Activated CD8-positive, alpha-beta memory T cell treated with anti-CD3 and anti-CD28 coated beads, Interleukin-2, amount 50 U/mL, for 24 hours (primary cell): Measurements from ENCODE around the gene AMN.

Experiments
- DNase-seq: peaks from one replicate; pipeline ENCODE4 v3.0.0-alpha.2; 2020; ENCODE audit errors: extremely low read depth

Gene AMN

GRCh38 chr14:102943979-102944378, 21.5 kb downstream of the AMN start:
- DNase-seq = no peak

- no peak for DNase-seq
Observed at GRCh38 chr14:102944448-102945330, 22.2 kb downstream of the AMN start.

GRCh38 chr14:102945346-102946130, 23.1 kb downstream of the AMN start:
- no peak for DNase-seq

- DNase-seq = no peak
Observed at GRCh38 chr14:102947321-102948103, 25.0 kb downstream of the AMN start.

- DNase-seq = no peak
Observed at GRCh38 chr14:102948698-102949061, 26.2 kb downstream of the AMN start.

GRCh38 chr14:102949062-102949800, 26.8 kb downstream of the AMN start:
- DNase-seq = no peak

GRCh38 chr14:102949801-102950451, 27.5 kb downstream of the AMN start:
- DNase-seq = no peak

- DNase-seq = no peak
Observed at GRCh38 chr14:102951034-102951433, 28.6 kb downstream of the AMN start.

GRCh38 chr14:102951799-102952198, 29.3 kb downstream of the AMN start:
- no peak for DNase-seq

GRCh38 chr14:102952276-102952675, 29.8 kb downstream of the AMN start:
- no peak for DNase-seq

GRCh38 chr14:102953100-102953499, 30.6 kb downstream of the AMN start:
- DNase-seq = no peak

- no peak for DNase-seq
Observed at GRCh38 chr14:102954081-102954789, 31.8 kb downstream of the AMN start.

- DNase-seq = no peak
Observed at GRCh38 chr14:102955636-102956408, 33.4 kb downstream of the AMN start.

GRCh38 chr14:102957222-102957621, 34.8 kb downstream of the AMN start:
- no peak for DNase-seq

GRCh38 chr14:102958461-102958860, 36.0 kb downstream of the AMN start:
- DNase-seq = no peak

- DNase-seq = no peak
Observed at GRCh38 chr14:102962111-102962627, 39.7 kb downstream of the AMN start.

GRCh38 chr14:102964152-102964730, 41.8 kb downstream of the AMN start:
- no peak for DNase-seq

GRCh38 chr14:102965282-102965681, 42.8 kb downstream of the AMN start:
- DNase-seq = no peak
